CD4-positive, alpha-beta T cell (primary cell): ENCODE data around the gene LPP. TPM values are rescaled to one million over a fixed set of nuclear protein-coding genes. Genes with fewer than 3 reads are reported as not detected.

Experiments used
- ATAC-seq: fragments of 200-7000 bp; cut with Tn5 transposase; one replicate; pipeline ENCODE4 v1.10.0; 2022; ENCODE audit warnings: mild to moderate bottlenecking; ENCODE audit not compliant: poor library complexity
- CTCF ChIA-PET: fragments of 350-600 bp; sonication (Branson Sonifier 250); formaldehyde crosslinking; loops from one replicate; lab custom pipeline; 2021; ENCODE audit warnings: antibody characterized with exemption, inconsistent platforms; lab: Charles Lee
- POLR2A ChIA-PET: fragments of 350-600 bp; sonication (Branson Sonifier 250); formaldehyde crosslinking; loops from one replicate; lab custom pipeline; 2021; ENCODE audit warnings: antibody characterized with exemption, inconsistent platforms; lab: Charles Lee
- DNase-seq, 14 experiments: peaks; one replicate each; pipeline ENCODE4 v3.0.0-alpha.2; 2013 to 2020; ENCODE audit warnings: mixed read lengths in 2 of 14
- H3K27ac ChIP-seq, 2 donors: one replicate each; pipeline versions ENCODE4 v1.5.1 to v1.7.0; 2013; ENCODE audit warnings: low read length in 2 of 2, low read depth in 1 of 2, mild to moderate bottlenecking in 1 of 2
- H3K27me3 ChIP-seq, 2 experiments: 1 replicate in 1 of 2; 2 replicates in 1 of 2; pipeline versions ENCODE4 v1.6.1 to v1.7.0; 2013; ENCODE audit warnings: low read length in 2 of 2, control low read depth in 1 of 2, mild to moderate bottlenecking in 1 of 2, moderate library complexity in 1 of 2; ENCODE audit not compliant: insufficient read depth in 2 of 2, control insufficient read depth in 1 of 2
- H3K36me3 ChIP-seq: one replicate; pipeline ENCODE4 v1.6.1; 2013; ENCODE audit warnings: low read length, control low read depth; ENCODE audit not compliant: insufficient read depth
- H3K4me1 ChIP-seq: one replicate; pipeline ENCODE4 v1.6.1; 2013; ENCODE audit warnings: low read length, control low read depth; ENCODE audit not compliant: insufficient read depth
- H3K4me3 ChIP-seq: one replicate; pipeline ENCODE4 v1.5.1; 2013; ENCODE audit warnings: mild to moderate bottlenecking, low read length, moderate library complexity
- H3K9me3 ChIP-seq, 2 experiments: 1 replicate in 1 of 2; 2 replicates in 1 of 2; pipeline versions ENCODE4 v1.6.1 to v1.7.0; 2013; ENCODE audit warnings: low read length in 2 of 2, mild to moderate bottlenecking in 2 of 2, control low read depth in 1 of 2, moderate library complexity in 1 of 2; ENCODE audit not compliant: control insufficient read depth in 1 of 2, insufficient read depth in 1 of 2
- H3K27ac Mint-ChIP-seq: one replicate; pipeline ENCODE4 v1.8.0; 2020; ENCODE audit warnings: mixed read lengths
- H3K27me3 Mint-ChIP-seq: one replicate; pipeline ENCODE4 v1.8.0; 2021; ENCODE audit warnings: mixed read lengths
- H3K36me3 Mint-ChIP-seq: one replicate; pipeline ENCODE4 v1.8.0; 2021; ENCODE audit warnings: low read depth, mixed read lengths
- H3K4me1 Mint-ChIP-seq: one replicate; pipeline ENCODE4 v1.8.0; 2021; ENCODE audit warnings: low read depth, mixed read lengths
- H3K4me3 Mint-ChIP-seq: one replicate; pipeline ENCODE4 v1.8.0; 2020; ENCODE audit warnings: mild to moderate bottlenecking, mixed read lengths
- H3K9me3 Mint-ChIP-seq: one replicate; pipeline ENCODE4 v1.8.0; 2020; ENCODE audit warnings: mixed read lengths
- CTCF ChIP-seq: fragments of 200-600 bp; IDR thresholded peaks from one replicate; pipeline ENCODE4 v1.8.0; 2022; ENCODE audit warnings: antibody characterized with exemption, mild to moderate bottlenecking
- intact Hi-C, 2 experiments: fragments of 100-400 bp; cut with DNase I in 1 of 2; cut with micrococcal nuclease in 1 of 2; formaldehyde crosslinking; loops; one replicate each; pipeline versions ENCODE4 v1.15.1 to v1.9.0; 2023 to 2025; cut with DNase I, micrococcal nuclease
- total RNA-seq, 174 experiments: library from RNA in 2 of 174; stranded (reverse) in 2 of 174; gene quantifications; one replicate each; pipeline ENCODE4 v1.2.3 and lab custom pipeline; 2021 to 2026

The LPP gene
- total RNA-seq, 2 experiments from 2014 or later: 45.6 to 45.9 TPM

GRCh38 chr3:188473591-188474288 is 319.8 kb downstream of the LPP start:
- peaks cover 6% of the 10 kb centered on the region for H3K4me1 Mint-ChIP-seq
- no peaks in the 10 kb centered on the region for H3K27me3 Mint-ChIP-seq
- ChIA-PET POLR2A (no interaction called here), CTCF (no interaction called here)
- DNase-seq (no peak), ATAC-seq (no peak)
- Histone ChIP-seq H3K9me3 (no peaks in the 10 kb centered on the region), H3K27ac (no peak overlapping the region), H3K4me3 (no peak overlapping the region), H3K36me3 (no peaks in the 10 kb centered on the region), H3K4me1 (no peaks in the 10 kb centered on the region), H3K27me3 (no peaks in the 10 kb centered on the region)
- no peak overlapping the region for H3K4me3 Mint-ChIP-seq
- no peaks in the 10 kb centered on the region for H3K9me3 Mint-ChIP-seq
- H3K27ac Mint-ChIP-seq: no peak overlapping the region
- no peak for TF ChIP-seq CTCF
- peaks cover 8% of the 10 kb centered on the region for H3K36me3 Mint-ChIP-seq
- intact Hi-C loops: no loop called here

- Mint-ChIP-seq H3K27me3 (no peaks in the 10 kb centered on the region), H3K36me3 (peaks cover 3% of the 10 kb centered on the region)
- POLR2A ChIA-PET: no interaction called here
Measured at GRCh38 chr3:188476935-188477334, 323.0 kb downstream of the LPP start.

GRCh38 chr3:188480011-188480410 is 326.1 kb downstream of the LPP start:
- Mint-ChIP-seq H3K4me3 (no peak overlapping the region), H3K4me1 (peaks cover 6% of the 10 kb centered on the region), H3K9me3 (peaks cover 2% of the 10 kb centered on the region), H3K36me3 (peaks cover 25% of the 10 kb centered on the region), H3K27me3 (no peaks in the 10 kb centered on the region), H3K27ac (no peak overlapping the region)
- ChIA-PET POLR2A (no interaction called here), CTCF (interaction anchor here (0.6 to 1.6 kb wide), 2 partner anchors 22 to 1386 kb away, joined by 3 to 4 read pairs; no protein-coding TSS in a partner anchor)
- intact Hi-C loops: no loop called here
- DNase-seq (no peak), ATAC-seq (no peak)
- H3K9me3 ChIP-seq: no peaks in the 10 kb centered on the region
- no peaks in the 10 kb centered on the region for H3K27me3 ChIP-seq
- no peak overlapping the region for H3K27ac ChIP-seq
- H3K4me3 ChIP-seq: no peak overlapping the region
- TF ChIP-seq CTCF: no peak
- H3K4me1 ChIP-seq: no peaks in the 10 kb centered on the region
- H3K36me3 ChIP-seq: peaks cover 10% of the 10 kb centered on the region

More at GRCh38 chr3:188476935-188477334, 323.0 kb downstream of the LPP start:
- H3K4me3 Mint-ChIP-seq: no peak overlapping the region
- DNase-seq: no peak
- Histone ChIP-seq H3K9me3 (no peaks in the 10 kb centered on the region), H3K27me3 (no peaks in the 10 kb centered on the region), H3K4me1 (no peaks in the 10 kb centered on the region), H3K4me3 (no peak overlapping the region), H3K36me3 (no peaks in the 10 kb centered on the region), H3K27ac (no peak overlapping the region)
- intact Hi-C loops: no loop called here
- H3K4me1 Mint-ChIP-seq: peaks cover 6% of the 10 kb centered on the region
- CTCF ChIA-PET: no interaction called here
- no peak for TF ChIP-seq CTCF
- no peak for ATAC-seq
- peaks cover under 1% of the 10 kb centered on the region for H3K9me3 Mint-ChIP-seq
- no peak overlapping the region for H3K27ac Mint-ChIP-seq
